Stimulated activated CD4-positive, alpha-beta T cell treated with anti-CD3 and anti-CD28 coated beads, Interleukin-1b, Interleukin-23, amount 100 ng/mL, for 24 hours (primary cell): ENCODE measurements around the gene IL1RAPL2.
"Not testable (repeated sequence)": the region's sequence is repeated elsewhere in the genome, so short reads cannot be mapped to it uniquely, and the experiment has no call there.

ENCODE experiments used
- DNase-seq, 4 experiments: peaks; one replicate each; pipeline ENCODE4 v3.0.0-alpha.2; 2020; ENCODE audit warnings: low read depth in 4 of 4, low spot score in 1 of 4

IL1RAPL2 gene

DNA sequence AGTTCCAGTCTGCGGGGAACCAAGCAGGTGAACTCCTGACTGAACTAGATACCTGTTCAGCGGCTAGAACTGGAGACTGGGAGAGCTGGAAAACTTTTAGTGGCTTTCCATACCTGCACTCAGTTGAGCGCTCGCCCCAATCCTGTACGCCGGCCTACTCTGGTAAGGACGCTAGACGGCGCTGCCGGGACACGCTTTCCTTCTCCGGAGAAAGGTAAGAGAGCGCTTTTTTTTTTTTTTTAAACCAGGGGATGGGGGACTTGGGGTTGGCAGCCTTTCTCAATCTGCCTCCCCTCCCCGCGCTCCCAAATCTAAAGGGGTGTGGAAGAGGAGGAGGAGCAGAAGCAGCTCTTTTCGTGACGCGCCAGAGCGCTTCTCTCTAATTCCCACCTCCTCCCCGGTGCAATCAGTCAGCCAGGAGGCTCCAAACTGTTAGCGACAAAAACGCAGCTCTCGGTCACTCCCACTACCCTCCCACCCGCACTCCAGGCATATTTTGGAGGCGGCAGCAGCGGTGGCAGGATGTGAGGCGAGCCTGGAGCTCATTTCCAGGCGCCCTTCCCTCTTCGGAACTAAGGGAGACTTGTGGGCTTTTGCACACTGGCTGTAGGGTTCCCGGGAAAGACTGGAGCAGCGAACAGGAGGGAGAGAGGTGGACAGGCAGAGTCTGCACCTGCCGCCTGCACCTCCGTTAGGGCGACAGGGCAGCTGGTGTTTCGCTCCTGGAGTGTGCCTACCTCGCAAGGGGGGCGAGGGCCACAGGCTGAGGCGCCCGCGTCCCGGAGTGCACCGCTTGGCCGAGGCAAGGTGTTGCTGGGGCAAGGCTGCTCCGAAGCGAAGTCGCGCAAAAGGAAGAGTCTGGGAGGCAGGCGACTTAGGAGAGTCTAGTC lies at the start of gene IL1RAPL2:
TSS of gene IL1RAPL2 (plus strand) at position 409 of the 890 bp plus-strand sequence.
- DNase-seq = no peak

DNA sequence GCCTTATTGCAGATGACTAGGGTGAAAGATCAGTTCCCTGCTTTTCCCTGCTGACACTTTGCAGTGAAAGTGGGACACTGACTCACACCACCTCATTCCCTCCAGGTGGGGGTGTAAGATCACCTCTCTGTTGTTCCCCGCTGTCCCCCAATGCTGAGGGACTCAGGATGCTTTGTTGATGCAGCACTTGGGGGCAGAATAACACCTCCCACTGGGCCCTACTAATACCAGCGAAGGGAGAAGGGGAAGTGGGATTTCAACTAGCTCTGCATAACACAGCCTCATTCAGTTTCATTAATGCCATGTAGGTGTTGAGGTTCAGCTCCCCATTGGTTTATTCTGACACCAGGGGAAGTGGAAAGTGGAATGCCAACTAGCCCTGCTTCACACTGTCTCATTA lies 43.6 kb upstream of the IL1RAPL2 start:
- DNase-seq = no peak

DNA sequence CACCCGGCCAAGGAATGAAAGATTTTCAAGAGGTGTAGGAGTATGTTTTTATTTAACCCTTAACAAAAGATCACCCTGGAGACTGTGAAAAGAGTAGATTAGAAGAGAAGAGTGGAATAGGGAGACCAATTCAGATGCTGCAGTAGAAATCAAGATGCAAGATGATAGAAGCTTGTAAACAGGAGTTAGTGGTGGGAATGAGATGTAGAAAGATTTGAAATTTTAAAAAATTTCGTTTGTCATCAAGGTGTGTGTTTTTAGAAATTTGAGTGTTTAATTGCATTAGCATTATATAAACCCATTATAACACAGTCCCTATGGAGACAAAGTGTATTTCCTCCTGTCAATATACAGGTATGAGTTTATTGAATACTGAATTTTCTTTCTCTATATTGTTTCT lies 42.1 kb upstream of the IL1RAPL2 start:
- no peak for DNase-seq

DNA sequence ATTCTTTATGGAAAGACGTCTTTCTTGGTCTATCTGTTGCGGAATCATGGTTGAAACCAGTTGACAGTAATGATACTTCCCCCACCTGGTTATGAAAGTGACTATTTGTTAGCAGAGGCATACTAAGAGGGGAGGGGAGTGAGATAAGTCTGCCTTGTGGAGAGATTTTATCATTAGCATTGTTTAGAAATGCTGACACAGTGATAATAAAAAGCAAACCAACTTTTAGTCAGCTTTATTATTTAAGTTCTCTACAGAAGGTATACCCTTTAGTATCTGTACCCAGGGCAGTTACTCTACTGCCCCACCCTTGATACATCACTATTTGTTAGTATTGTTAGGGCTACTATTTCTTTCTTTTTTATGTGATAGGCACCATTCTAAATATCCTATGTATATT lies 26.9 kb upstream of the IL1RAPL2 start:
- DNase-seq = no peak

DNA sequence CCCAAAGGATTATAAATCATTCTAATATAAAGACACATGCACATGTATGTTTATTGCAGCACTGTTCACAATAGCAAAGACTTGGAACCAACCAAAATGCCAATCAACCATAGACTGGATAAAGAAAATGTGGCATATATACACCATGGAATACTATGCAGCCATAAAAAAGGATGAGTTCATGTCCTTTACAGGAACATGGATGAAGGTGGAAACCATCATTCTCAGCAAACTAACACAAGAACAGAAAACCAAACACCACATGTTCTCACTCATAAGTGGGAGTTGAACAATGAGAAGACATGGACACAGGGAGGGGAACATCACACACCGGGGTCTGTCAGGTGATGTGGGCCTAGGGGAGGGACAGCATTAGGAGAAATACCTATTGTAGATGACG lies 23.6 kb upstream of the IL1RAPL2 start:
- DNase-seq = not testable (repeated sequence)

DNA sequence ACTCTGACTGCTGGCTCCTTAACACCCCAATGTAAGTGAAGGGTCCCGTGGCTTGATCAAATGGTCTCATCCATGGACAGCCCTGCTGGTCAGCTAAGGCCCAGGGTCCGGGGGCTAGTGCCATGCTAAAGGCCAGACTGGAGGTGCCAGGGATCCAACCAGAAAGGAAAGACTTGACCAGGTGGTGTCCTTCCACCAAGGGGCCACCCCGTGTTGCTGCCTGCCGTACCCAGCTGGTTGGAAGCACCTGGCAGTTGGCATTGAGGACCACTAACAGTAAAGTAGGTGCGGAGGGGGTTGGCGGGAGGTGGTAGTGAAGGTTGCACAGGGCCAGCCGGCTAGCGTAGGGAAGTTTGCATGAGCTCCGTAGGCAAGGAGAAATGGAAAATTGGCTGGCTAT lies 1.7 kb upstream of the IL1RAPL2 start:
- DNase-seq = no peak

DNA sequence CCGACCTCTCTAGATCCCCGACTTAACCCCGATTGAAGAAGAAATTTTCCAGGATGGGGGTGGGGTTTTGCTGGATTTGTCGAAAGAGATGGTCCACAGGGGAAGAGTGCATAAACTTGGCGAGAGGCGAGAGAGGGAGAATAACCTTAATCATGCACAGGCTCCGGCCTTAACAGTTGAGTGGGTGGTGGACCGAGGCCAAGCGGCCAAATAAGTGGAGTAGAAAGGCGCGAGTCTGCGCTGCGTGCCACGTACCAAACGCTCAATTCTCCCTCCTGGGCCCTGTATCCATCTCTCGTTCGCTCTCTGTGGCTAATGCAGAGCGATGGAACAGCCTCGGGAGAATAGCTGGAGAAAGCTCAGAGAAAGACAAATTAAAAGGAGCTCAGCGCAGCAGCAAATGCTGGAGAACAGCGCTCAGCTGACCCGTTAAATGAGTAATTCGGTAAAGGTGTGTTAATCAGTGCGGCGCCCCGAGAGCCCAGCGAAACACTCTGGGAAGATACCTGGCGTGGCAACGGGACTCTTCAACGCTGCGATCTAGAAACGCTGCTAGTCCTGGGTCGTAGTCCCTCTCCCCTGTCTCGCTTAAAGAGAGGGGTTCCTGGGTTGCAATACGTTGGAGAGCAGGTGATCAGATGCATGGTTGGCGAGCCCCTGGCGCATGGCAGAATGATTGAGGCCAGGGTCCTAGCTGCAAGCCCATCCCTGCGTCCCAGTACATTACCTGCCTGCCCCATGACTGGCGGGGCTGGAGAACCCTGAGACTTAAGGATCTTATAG lies 887 bp upstream of the IL1RAPL2 start:
- DNase-seq = no peak

DNA sequence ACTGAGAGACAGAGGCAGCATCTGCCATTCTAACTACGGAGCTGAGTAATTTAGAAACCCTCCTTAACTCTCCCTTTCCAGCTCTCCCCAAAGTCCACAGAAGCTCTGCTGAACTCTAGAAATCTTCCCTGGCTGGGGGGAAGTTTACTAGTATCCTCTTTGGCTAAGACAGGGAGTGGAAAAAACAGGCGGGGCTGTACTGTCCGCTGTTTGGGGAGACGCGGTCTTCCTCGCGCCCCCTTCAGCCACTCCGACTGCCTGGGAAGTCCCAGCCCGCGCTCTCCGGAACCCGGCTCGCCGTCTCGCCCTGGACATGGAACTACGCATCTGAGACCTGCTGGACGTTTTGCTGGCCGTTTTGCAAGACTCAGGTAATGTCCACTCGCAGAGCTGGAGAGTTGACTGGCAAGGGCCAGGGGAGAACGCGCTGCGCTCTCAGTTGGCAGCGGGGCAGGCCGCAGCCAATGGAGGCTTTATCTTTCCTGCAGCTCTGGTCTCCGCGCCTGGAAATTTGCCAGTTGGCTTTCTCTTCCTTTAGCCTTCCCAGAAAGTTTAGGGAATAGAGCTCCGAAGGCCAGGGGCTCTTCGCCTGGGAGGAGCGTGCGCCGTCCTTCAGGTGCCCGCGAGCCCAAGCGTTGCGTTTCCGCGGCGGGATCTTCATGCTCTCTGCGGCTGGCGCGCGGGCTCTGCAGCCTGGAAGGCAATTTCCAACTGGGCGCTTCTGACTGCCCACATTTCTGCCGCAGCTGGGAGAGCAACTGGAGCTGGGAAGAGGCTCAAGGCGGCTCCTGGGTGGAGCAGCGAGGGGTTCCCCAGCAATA lies 892 bp downstream of the IL1RAPL2 start:
- no peak for DNase-seq

DNA sequence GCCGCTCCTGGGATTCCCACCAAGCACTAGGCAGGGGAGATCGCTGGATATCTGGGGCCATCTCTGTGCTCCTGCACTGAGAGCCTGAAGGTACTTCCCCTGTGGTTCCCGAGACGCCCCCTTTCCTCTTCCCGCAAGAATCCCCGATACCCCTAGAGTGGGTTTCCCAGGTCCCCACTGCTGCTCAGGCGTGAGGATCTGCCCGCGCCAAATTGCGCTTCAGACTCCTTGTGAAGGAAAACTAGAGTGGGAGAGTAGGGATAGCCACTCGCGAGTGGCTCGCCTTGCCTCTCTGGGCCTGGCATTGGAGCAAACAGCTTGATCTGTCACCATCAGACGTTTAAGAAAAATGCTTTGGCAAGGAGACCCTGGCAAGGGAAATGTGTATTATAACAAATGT lies 1.5 kb downstream of the IL1RAPL2 start:
- DNase-seq = no peak

DNA sequence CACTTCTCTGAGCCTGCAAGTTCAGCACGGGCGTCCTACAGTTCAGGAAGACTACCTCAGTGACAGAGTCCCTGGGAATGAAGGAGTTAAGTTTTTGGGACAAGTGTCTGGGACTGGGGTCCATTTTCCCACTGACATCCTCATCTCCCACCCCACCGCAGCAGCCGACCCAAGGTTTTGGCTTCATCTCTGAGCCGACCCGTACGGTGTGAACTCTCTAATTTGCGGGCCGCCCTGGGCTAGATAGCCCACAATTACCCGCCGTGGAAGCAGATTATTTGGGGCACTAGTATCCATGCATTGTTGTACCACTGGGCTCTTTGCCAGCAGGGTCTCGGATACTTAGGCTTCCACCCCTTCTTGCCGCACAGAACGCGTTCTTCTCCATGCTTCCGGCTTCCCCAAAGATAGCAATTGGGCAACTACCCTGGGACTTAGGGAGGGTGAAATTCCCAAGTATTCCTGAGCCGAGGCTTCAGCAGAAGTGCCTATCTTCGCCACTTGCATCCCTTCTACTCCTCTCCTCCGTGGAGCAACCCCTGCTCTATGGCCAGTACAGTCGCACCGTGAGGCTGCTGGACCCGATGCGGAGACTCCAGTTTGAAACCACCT lies 2.4 kb downstream of the IL1RAPL2 start:
- no peak for DNase-seq

DNA sequence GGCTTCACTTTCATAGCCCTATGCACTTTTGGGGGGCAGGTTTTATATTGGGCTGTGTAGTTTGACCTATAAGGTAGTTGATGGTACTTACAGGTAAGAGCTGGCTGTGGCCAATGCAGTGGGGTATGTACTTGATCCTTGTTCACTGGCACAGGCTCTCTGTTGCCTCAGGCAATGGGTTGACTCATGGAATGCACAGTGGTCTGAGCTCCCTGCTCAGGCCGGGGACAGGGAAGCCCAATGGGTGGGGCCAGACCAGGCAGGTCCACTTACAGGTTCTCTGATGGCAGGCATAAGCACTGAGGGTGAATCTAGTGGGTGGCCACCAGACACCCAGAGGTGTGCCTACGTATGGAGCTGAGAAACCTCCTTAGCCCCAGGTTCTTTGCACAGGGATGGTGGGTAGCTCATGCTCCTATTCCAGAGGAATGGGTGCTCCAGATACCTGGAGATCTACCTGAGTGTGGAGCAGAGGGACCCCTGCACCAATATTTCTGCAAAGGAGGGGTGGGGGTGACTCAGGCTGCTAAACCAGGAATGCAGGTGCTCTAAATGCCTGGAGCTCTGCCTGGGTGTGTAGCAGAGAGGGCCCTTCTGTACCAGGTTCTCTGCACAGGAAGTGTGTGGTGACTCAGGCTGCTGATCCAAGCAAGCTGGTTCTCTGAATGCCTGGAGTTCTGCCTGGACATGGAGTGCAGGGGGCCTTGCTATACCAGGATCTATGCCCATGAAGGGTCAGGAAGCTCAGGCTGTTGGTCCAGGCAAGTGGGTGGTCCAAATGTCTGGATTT lies 52.3 kb downstream of the IL1RAPL2 start:
- no peak for DNase-seq

DNA sequence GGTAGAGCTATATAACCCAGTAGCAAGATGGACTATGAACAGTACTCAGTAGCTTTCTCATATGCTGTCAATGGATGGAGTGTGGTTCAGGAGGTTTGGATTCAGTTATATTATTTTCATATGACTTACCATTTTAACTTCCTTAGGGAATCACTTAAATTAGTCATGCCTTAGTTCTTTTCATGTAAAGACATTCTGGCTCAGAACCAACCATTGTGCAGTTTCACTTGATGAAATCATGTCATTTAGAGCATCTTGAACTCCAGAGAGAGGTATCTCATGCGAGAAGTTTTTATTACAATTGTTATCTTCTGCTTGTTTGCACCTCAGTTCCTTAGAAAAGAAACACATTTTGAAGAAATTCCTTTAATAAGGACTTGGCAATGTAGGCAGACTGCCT lies 55.8 kb downstream of the IL1RAPL2 start:
- DNase-seq = no peak

DNA sequence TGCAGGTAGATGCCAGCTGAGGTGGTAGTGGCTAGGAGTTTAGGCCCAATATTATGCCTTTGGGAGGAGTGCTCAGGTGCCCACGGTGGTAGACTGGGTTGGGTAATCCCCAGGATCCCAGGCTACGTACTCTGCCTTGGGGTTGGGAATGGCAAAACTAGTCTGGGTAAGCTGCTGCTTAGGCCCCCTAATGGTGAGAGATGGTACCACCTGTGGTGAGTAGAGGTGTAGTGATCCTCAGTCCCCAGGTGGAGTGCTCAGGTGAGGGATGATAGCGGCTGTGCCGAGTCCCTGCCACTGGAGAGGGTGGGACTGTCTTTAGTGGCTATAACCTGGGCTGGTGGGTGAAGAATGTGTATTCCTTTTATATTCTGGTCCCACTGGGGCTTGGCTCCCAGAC lies 75.2 kb downstream of the IL1RAPL2 start:
- DNase-seq = no peak

DNA sequence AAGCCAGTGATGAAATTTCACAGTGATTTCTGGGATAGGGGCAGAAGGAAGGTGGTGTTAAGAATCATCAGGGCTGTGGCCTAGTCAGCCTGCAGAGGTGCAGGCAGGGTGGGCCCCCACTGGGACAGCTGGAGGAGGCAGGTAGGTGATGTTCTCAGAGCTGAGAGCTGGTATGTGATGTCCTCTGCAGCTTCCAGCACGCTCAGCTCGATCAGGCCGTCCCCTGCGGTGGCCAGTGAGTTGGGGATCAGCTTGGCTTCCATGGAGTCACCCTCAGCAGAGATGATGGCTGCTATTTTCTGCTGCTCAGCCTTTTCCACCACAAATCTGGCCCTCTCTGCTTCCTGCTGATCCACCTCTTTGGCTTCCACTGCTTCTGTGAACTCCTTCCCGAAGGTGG lies 81.1 kb downstream of the IL1RAPL2 start:
- no peak for DNase-seq

DNA sequence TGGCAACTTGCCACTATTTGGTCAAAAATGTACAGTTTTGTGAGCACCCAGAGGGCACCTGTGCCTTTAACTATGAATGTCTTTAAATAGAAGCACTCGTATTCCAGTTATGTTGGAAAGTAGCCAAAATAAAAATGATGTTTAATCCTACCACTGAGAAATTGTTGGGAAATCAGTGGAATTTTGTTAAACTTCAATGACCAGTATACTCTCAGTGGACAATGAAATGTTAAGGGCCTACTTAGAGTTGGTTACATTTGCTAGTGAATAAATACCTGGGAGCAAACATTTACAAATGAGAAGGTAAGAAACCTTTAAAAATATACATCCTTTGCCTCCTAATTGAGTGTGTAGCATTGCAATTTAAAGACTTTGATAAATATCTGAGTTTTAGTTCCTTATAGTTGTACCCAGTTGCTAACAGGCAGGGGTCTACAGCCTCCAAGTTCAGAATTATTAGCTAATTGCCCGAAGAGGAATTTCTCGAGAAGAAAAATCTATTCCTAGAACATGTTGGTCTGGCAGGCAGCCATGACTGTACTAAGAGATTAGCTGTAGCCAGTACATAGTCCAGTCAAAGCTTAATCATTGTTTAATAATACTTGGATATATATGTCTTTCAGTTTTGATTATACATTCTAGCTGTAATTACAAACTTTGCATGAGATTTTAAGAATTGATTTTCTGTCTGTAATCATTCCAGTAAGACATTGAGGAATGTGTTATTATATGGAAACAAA lies 93.2 kb downstream of the IL1RAPL2 start:
- no peak for DNase-seq

DNA sequence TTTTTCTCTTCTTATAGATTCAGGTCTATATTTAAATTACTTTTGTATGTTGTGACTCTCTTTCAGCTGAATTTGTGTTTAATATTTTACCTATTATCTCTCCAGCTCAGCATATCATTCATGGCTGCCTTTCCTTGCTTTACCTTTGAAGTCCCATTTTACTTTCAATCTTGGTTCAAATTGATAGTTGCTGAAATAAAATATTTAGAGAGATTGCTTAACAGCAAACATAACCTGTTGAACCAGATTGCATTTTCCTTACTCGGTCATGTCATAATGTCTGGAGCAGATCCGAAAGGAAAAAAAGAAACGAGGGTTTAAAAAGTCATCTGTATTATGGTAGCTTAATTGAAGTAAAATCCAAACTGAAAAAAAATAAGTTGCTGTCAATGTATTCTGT lies 94.1 kb downstream of the IL1RAPL2 start:
- DNase-seq = no peak

DNA sequence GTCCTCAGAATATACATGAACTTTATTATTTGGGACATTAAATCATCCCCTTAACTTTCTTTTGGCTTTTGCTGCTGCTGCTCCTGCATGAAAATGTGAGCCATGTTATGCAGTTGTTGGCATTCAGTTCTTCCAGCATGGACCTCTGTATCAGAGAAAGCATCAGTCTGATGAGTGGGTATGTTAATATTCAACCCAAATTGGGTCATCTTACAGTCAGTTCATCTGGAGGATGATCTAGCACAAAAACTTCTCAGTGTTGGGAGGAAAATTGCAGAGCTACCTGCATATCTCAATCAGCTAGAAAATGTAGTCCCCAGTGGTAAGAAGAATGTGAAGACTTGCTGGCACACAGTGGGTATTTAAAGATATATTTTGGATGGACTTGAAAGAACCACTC lies 96.7 kb downstream of the IL1RAPL2 start:
- no peak for DNase-seq

DNA sequence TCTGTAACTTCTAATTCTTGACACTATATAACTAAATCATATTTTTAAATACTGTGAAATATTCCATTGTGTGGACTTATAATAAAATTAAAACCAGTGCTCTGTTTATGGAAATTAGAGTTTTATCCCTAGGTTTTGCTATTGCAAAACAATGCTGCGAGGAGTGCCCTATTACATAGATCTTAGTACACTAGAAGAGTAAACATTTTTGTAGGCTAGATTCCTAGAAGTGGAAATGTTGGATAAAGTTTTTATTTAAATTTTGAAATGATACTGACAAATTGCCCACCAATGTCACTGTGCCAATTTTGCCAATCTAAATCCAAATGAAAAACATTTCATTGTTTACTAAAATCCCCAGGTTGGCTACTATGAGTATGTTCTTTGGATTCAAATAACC lies 99.7 kb downstream of the IL1RAPL2 start:
- DNase-seq = no peak

DNA sequence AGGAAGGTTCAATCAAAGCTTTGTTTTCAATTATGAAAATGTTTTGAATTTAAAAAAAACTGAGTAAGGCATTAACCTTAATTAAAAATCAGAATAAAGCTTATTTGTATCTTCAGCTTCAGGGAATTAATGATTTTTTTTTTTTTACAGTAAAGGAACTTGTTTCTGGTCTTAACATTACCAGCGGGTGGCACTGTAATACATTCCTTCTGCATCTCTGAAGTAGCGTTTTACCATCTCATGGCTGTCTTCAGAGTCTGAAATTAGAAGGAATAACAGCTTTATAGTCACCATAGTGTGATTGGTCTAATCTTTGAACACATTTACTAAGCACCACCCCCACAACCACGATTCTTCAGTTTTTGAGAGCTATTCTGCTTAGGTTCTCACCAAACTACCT lies 102.6 kb downstream of the IL1RAPL2 start:
- DNase-seq = no peak

DNA sequence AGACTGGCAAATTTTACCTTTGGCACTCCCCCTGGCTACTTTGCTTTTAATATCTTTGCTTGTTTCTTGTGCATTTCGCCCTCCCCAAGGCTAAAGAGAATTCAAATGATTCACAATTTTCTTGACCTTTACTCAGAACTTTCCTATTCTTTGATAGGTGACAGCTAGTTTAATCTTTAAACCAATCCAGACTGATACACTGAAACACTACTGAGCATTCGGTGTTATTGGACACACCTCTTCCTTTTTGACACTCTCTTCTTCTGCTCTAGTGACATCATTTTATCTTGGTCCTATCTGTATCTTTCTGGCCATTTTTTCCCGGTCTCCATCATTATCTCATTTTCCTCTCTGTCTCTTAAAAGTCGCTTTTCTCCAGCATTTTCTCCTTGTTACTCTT lies 103.1 kb downstream of the IL1RAPL2 start:
- DNase-seq = no peak
